HepG2 (cell line): ENCODE measurements around the gene UNC13D. TPM values are rescaled to one million over a fixed set of nuclear protein-coding genes. Genes with fewer than 3 reads are reported as not detected.

Experiments used
- AHDC1 ChIP-seq: sonication (generic); formaldehyde crosslinking; IDR thresholded peaks from 2 replicates; pipeline ENCODE4 v1.5.1; 2020; ENCODE audit warnings: mild to moderate bottlenecking, missing genetic modification reagents, borderline replicate concordance
- E2F2 ChIP-seq: sonication (generic); formaldehyde crosslinking; IDR thresholded peaks from 2 replicates; pipeline ENCODE4 v1.4.0; 2020; ENCODE audit warnings: missing genetic modification reagents, borderline replicate concordance
- EEA1 ChIP-seq: sonication (generic); formaldehyde crosslinking; IDR thresholded peaks from 2 replicates; pipeline ENCODE4 v1.5.1; 2020; ENCODE audit warnings: mild to moderate bottlenecking, missing genetic modification reagents, borderline replicate concordance
- GFI1 ChIP-seq: sonication (generic); formaldehyde crosslinking; IDR thresholded peaks from 2 replicates; pipeline ENCODE4 v1.5.0; 2020; ENCODE audit warnings: missing genetic modification reagents, mild to moderate bottlenecking, borderline replicate concordance
- PITX1 ChIP-seq: sonication (generic); formaldehyde crosslinking; IDR thresholded peaks from 2 replicates; pipeline ENCODE4 v1.5.1; 2020; ENCODE audit warnings: mild to moderate bottlenecking, missing genetic modification reagents
- RXRB ChIP-seq: IDR thresholded peaks from 2 replicates; pipeline ENCODE4 v1.6.1; 2016; ENCODE audit warnings: borderline replicate concordance, missing genetic modification reagents, missing compliant biosample characterization
- SNAI1 ChIP-seq: sonication (generic); formaldehyde crosslinking; IDR thresholded peaks from 2 replicates; pipeline ENCODE4 v1.5.0; 2020; ENCODE audit warnings: mild to moderate bottlenecking, missing genetic modification reagents, borderline replicate concordance
- U2AF1 ChIP-seq: fragments of 200-400 bp; formaldehyde crosslinking; optimal IDR thresholded peaks from 2 replicates; pipeline ENCODE3; 2017; ENCODE audit warnings: mild to moderate bottlenecking, low read depth, low read length
- ZBTB1 ChIP-seq: sonication (generic); formaldehyde crosslinking; IDR thresholded peaks from 2 replicates; pipeline ENCODE4 v1.4.0; 2020; ENCODE audit warnings: missing genetic modification reagents, borderline replicate concordance
- ZMYM4 ChIP-seq: sonication (generic); formaldehyde crosslinking; IDR thresholded peaks from 2 replicates; pipeline ENCODE4 v1.8.1; 2023; ENCODE audit warnings: mild to moderate bottlenecking, missing genetic modification reagents
- ZNF234 ChIP-seq: sonication (generic); formaldehyde crosslinking; conservative IDR thresholded peaks from 2 replicates; pipeline ENCODE4 v1.5.1; 2020; ENCODE audit warnings: mild to moderate bottlenecking, missing genetic modification reagents
- ZNF326 ChIP-seq: sonication (generic); formaldehyde crosslinking; IDR thresholded peaks from 2 replicates; pipeline ENCODE4 v1.4.0; 2020; ENCODE audit warnings: missing genetic modification reagents, borderline replicate concordance
- ZNF678 ChIP-seq: sonication (generic); formaldehyde crosslinking; IDR thresholded peaks from 2 replicates; pipeline ENCODE4 v1.4.0; 2020; ENCODE audit warnings: mild to moderate bottlenecking, missing genetic modification reagents
- polyA plus RNA-seq, 8 experiments: library from polyadenylated mRNA; depleted of rRNA in 3 of 8; stranded (reverse) in 7 of 8; unstranded in 1 of 8; fragments of >200 nt; fragmentation: Illumina TruSeq in 4 of 8; extraction: Trizol in 4 of 8; gene quantifications; 2 replicates each; pipeline versions ENCODE4 v1.2.1 to v1.2.3, GENCODE V29; 2011 to 2016; ENCODE audit warnings: low read depth in 4 of 8, missing spikeins in 1 of 8, mixed read lengths in 1 of 8; ENCODE audit not compliant: insufficient read depth in 1 of 8
- total RNA-seq, 5 experiments: library from RNA; depleted of rRNA; stranded (reverse); fragments of >200 nt; fragmentation: Illumina TruSeq; extraction: Trizol; gene quantifications; 2 replicates each; pipeline ENCODE4 v1.2.3, GENCODE V29; 2016; ENCODE audit warnings: low read depth in 1 of 5
- TF ChIP-seq, protein P1 (sequence below): sonication (generic); formaldehyde crosslinking; IDR thresholded peaks from 2 replicates; pipeline ENCODE4 v1.4.0; 2020; ENCODE audit warnings: missing genetic modification reagents

Gene UNC13D
- total and polyA plus RNA-seq, 2 of the 13 experiments (the other 11 are each of a cell fraction or from before 2014, with no cell fraction given) = 29.7 to 42.7 TPM

DNA sequence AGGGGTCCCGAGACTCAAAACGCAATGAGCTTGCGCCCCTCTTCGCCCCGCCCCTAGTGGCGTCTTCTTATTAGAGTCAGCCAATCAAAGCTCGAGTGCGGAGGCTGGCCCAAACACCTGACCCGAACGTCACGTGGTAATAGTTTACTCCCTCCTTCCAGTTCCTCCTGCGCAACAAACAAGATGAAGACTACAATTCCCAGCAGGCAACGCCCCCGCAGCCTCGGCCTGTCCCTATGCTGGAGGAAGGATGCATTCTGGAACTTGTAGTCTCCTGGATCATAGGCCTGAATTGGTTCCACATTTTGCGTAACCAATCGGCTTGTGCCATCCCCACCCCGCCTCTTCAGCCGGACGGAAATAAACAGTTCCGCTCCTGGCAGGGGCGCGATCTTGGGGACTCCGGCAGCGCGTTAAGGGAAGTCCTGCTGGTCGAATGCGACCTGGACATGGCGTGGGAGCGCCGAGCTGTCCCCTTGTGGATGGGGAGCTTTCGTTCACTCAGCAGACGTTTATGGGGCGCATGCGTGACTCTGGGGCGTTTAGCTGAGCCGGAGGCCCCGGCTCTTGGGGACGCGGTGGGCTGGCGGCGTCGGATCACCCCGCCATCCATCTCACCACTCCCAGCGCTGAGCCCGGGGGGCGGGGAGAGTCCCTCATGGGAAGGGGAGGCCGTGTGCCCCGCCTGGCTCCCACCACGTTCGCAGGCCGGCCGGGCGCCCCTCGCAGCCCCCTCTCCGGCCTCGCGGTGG is 11.3 kb upstream of the UNC13D start, which contains the start of gene WBP2 (continued):
- no peak for TF ChIP-seq U2AF1
- TF ChIP-seq EEA1 (CRISPR knock-in tag) = peak; percentile 70; the same call in 1 of the 2 replicates
- TF ChIP-seq ZNF678 (CRISPR knock-in tag) = 0 out of 2 replicates have a peak, but pooled peaks have one; percentile 62
- TF ChIP-seq, protein P1, sequence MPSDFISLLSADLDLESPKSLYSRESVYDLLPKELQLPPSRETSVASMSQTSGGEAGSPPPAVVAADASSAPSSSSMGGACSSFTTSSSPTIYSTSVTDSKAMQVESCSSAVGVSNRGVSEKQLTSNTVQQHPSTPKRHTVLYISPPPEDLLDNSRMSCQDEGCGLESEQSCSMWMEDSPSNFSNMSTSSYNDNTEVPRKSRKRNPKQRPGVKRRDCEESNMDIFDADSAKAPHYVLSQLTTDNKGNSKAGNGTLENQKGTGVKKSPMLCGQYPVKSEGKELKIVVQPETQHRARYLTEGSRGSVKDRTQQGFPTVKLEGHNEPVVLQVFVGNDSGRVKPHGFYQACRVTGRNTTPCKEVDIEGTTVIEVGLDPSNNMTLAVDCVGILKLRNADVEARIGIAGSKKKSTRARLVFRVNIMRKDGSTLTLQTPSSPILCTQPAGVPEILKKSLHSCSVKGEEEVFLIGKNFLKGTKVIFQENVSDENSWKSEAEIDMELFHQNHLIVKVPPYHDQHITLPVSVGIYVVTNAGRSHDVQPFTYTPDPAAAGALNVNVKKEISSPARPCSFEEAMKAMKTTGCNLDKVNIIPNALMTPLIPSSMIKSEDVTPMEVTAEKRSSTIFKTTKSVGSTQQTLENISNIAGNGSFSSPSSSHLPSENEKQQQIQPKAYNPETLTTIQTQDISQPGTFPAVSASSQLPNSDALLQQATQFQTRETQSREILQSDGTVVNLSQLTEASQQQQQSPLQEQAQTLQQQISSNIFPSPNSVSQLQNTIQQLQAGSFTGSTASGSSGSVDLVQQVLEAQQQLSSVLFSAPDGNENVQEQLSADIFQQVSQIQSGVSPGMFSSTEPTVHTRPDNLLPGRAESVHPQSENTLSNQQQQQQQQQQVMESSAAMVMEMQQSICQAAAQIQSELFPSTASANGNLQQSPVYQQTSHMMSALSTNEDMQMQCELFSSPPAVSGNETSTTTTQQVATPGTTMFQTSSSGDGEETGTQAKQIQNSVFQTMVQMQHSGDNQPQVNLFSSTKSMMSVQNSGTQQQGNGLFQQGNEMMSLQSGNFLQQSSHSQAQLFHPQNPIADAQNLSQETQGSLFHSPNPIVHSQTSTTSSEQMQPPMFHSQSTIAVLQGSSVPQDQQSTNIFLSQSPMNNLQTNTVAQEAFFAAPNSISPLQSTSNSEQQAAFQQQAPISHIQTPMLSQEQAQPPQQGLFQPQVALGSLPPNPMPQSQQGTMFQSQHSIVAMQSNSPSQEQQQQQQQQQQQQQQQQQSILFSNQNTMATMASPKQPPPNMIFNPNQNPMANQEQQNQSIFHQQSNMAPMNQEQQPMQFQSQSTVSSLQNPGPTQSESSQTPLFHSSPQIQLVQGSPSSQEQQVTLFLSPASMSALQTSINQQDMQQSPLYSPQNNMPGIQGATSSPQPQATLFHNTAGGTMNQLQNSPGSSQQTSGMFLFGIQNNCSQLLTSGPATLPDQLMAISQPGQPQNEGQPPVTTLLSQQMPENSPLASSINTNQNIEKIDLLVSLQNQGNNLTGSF (CRISPR knock-in tag) = no peak
- TF ChIP-seq E2F2 (CRISPR knock-in tag) = peak; percentile 87
- 0 out of 2 replicates have a peak, but pooled peaks have one; percentile 85 for TF ChIP-seq GFI1 (CRISPR knock-in tag)
- no peak for TF ChIP-seq ZNF326 (CRISPR knock-in tag)
- peak; percentile 61; the same call in 1 of the 2 replicates for TF ChIP-seq RXRB (CRISPR knock-in tag)
- no peak; the same call in 1 of the 2 replicates for TF ChIP-seq PITX1 (CRISPR knock-in tag)
- TF ChIP-seq ZNF234 = 0 out of 2 replicates have a peak, but pooled peaks have one; percentile 85
- TF ChIP-seq ZBTB1 (CRISPR knock-in tag) = no peak
- no peak for TF ChIP-seq SNAI1 (CRISPR knock-in tag)
- peak; percentile 91 for TF ChIP-seq ZMYM4 (CRISPR knock-in tag)
- TF ChIP-seq AHDC1 (CRISPR knock-in tag) = peak; percentile 63; the same call in 1 of the 2 replicates
